Vagina (tissue), 2 donors: ENCODE data around the gene AXL.

ENCODE experiments used
- CTCF ChIP-seq, 3 experiments: fragments of 450-650 bp in 2 of 3; fragments of 200-600 bp in 1 of 3; sonication (generic) in 1 of 3; IDR thresholded peaks; one replicate each; pipeline ENCODE4 v1.5.1; 2017 to 2019; ENCODE audit warnings: antibody characterized with exemption in 3 of 3, mild to moderate bottlenecking in 2 of 3, moderate library complexity in 2 of 3
- POLR2A ChIP-seq, 2 donors: fragments of 450-650 bp; IDR thresholded peaks; one replicate each; pipeline ENCODE4 v1.6.1; 2017; ENCODE audit warnings: antibody characterized with exemption in 2 of 2, mild to moderate bottlenecking in 2 of 2, moderate library complexity in 2 of 2
- POLR2AphosphoS5 ChIP-seq, 2 donors: sonication (generic); formaldehyde crosslinking; IDR thresholded peaks; one replicate each; pipeline ENCODE4 v1.9.0; 2017; ENCODE audit warnings: antibody characterized with exemption in 2 of 2, mild to moderate bottlenecking in 2 of 2, low read depth in 1 of 2; ENCODE audit not compliant: insufficient read depth in 1 of 2

GRCh38 chr19:41189425-41190065, 29.5 kb upstream of the AXL start:
- no peak for TF ChIP-seq POLR2AphosphoS5 (IDR thresholded peaks at IDR 0.05; ENCODE audit: insufficient read depth in 1 of 2, low read depth in 1 of 2)
- no peak for TF ChIP-seq CTCF (IDR thresholded peaks at IDR 0.05)
- TF ChIP-seq POLR2A (IDR thresholded peaks at IDR 0.05): no peak
